NCI-H1694 treated with DMSO at 0.1 percent for 48 hours (cell line): ENCODE measurements around the gene BIVM.

ENCODE experiments used
- DNase-seq: peaks from one replicate; lab custom pipeline; 2025; lab: John Stamatoyannopoulos, UW

The BIVM gene

GRCh38 chr13:102881819-102882686 is 83.1 kb downstream of the BIVM start:
- DNase-seq = no peak
